H1 (cell line): ENCODE results near the gene NR2F2. TPM values are rescaled to one million over a fixed set of nuclear protein-coding genes. Genes with fewer than 3 reads are reported as not detected.

Source experiments
- CTCF ChIA-PET: fragments of 300-600 bp; sonication (Branson Sonifier 250); formaldehyde crosslinking; loops from one replicate; lab custom pipeline; 2021; ENCODE audit not compliant: partially characterized antibody; lab: Charles Lee
- POLR2A ChIA-PET: fragments of 300-600 bp; sonication (Branson Sonifier 250); formaldehyde crosslinking; loops from one replicate; lab custom pipeline; 2021; ENCODE audit warnings: inconsistent platforms; ENCODE audit not compliant: partially characterized antibody; lab: Charles Lee
- DNase-seq, 2 experiments: peaks; one replicate each; pipeline versions ENCODE4 v3.0.0 to v3.0.0-alpha.2; 2010 to 2022; ENCODE audit warnings: low spot score in 2 of 2, low read depth in 1 of 2, mixed read lengths in 1 of 2
- FAIRE-seq: peaks from 2 replicates; lab custom pipeline; 2011; peaks lifted over from hg19 to GRCh38; lab: Jason Lieb, UNC
- H2AFZ ChIP-seq: 2 replicates; pipeline ENCODE4 v1.8.1; 2012; ENCODE audit warnings: low read length, inconsistent platforms
- H2AK5ac ChIP-seq: 2 replicates; pipeline ENCODE4 v1.6.1; 2013; ENCODE audit warnings: low read depth, low read length
- H2BK120ac ChIP-seq: replicated peaks from 2 replicates; pipeline ENCODE3; 2013; ENCODE audit warnings: low read depth, low read length, inconsistent platforms
- H2BK12ac ChIP-seq: 2 replicates; pipeline ENCODE4 v1.6.1; 2013; ENCODE audit warnings: low read depth, low read length
- H2BK15ac ChIP-seq: 2 replicates; pipeline ENCODE4 v1.6.1; 2013; ENCODE audit warnings: low read length
- H2BK20ac ChIP-seq: 2 replicates; pipeline ENCODE4 v1.6.1; 2013; ENCODE audit warnings: low read length
- H2BK5ac ChIP-seq: 2 replicates; pipeline ENCODE4 v1.6.1; 2013; ENCODE audit warnings: low read depth, low read length
- H3K14ac ChIP-seq: 2 replicates; pipeline ENCODE4 v1.6.1; 2013; ENCODE audit warnings: inconsistent platforms; ENCODE audit not compliant: insufficient read length
- H3K18ac ChIP-seq: 2 replicates; pipeline ENCODE4 v1.6.1; 2013; ENCODE audit warnings: low read length; ENCODE audit errors: extremely low read depth
- H3K23ac ChIP-seq: 2 replicates; pipeline ENCODE4 v1.6.1; 2013; ENCODE audit warnings: inconsistent platforms; ENCODE audit not compliant: insufficient read length
- H3K23me2 ChIP-seq: 2 replicates; pipeline ENCODE4 v1.6.1; 2013; ENCODE audit warnings: low read depth, low read length
- H3K27ac ChIP-seq: 2 replicates; pipeline ENCODE4 v1.6.1; 2011; ENCODE audit warnings: low read depth, low read length, inconsistent platforms
- H3K27me3 ChIP-seq, 4 experiments: replicated peaks in 1 of 4; 1 replicate in 1 of 4; 2 replicates in 3 of 4; pipeline versions ENCODE4 v1.6.1 to v1.8.1; 2011 to 2013; ENCODE audit warnings: low read length in 3 of 4, mild to moderate bottlenecking in 3 of 4, inconsistent platforms in 2 of 4, mixed read lengths in 2 of 4, moderate library complexity in 1 of 4; ENCODE audit not compliant: control insufficient read depth in 3 of 4, insufficient read depth in 3 of 4; ENCODE audit errors: extremely low read depth in 1 of 4
- H3K36me3 ChIP-seq, 4 experiments: 2 replicates each; pipeline versions ENCODE4 v1.6.1 to v1.8.1; 2011 to 2013; ENCODE audit warnings: mild to moderate bottlenecking in 4 of 4, low read length in 3 of 4, moderate library complexity in 2 of 4, control low read depth in 1 of 4, inconsistent platforms in 1 of 4; ENCODE audit not compliant: insufficient read depth in 4 of 4, control insufficient read depth in 2 of 4
- H3K4ac ChIP-seq: replicated peaks from 2 replicates; pipeline ENCODE3; 2013; ENCODE audit warnings: low read length, low read depth, mixed read lengths, inconsistent platforms; ENCODE audit not compliant: insufficient read length
- H3K4me1 ChIP-seq, 4 experiments: replicated peaks in 1 of 4; 1 replicate in 1 of 4; 2 replicates in 3 of 4; pipeline versions ENCODE4 v1.6.1 to v1.8.1; 2011 to 2013; ENCODE audit warnings: low read length in 3 of 4, inconsistent platforms in 2 of 4, mixed read lengths in 1 of 4; ENCODE audit not compliant: insufficient read depth in 4 of 4, control insufficient read depth in 3 of 4
- H3K4me2 ChIP-seq, 2 experiments: 2 replicates each; pipeline versions ENCODE4 v1.6.1 to v1.8.1; 2011 to 2013; ENCODE audit warnings: low read depth in 2 of 2, low read length in 2 of 2, control low read depth in 1 of 2, inconsistent platforms in 1 of 2, mild to moderate bottlenecking in 1 of 2; ENCODE audit not compliant: insufficient read depth in 1 of 2
- H3K4me3 ChIP-seq, 4 experiments: fragments of 200-600, 300-600 bp in 1 of 4; sonication (generic), shearing (Covaris generic), sonication (Bioruptor Twin) in 1 of 4; 2 replicates each; pipeline versions ENCODE4 v1.5.1 to v1.8.1; 2011 to 2016; ENCODE audit warnings: low read length in 4 of 4, low read depth in 3 of 4, control low read depth in 2 of 4, inconsistent platforms in 2 of 4, mild to moderate bottlenecking in 2 of 4, mixed read lengths in 1 of 4, moderate library complexity in 1 of 4; ENCODE audit not compliant: insufficient read depth in 2 of 4; ENCODE audit errors: extremely low read depth in 1 of 4
- H3K56ac ChIP-seq: replicated peaks from 2 replicates; pipeline ENCODE3; 2013; ENCODE audit warnings: low read depth, mild to moderate bottlenecking, mixed read lengths, low read length, inconsistent platforms; ENCODE audit not compliant: insufficient read length
- H3K79me1 ChIP-seq: 2 replicates; pipeline ENCODE4 v1.6.1; 2013; ENCODE audit warnings: low read depth, low read length, control low read depth
- H3K79me2 ChIP-seq, 2 experiments: 2 replicates each; pipeline versions ENCODE4 v1.6.1 to v1.8.1; 2012 to 2013; ENCODE audit warnings: low read length in 2 of 2, mild to moderate bottlenecking in 2 of 2, inconsistent platforms in 1 of 2; ENCODE audit not compliant: insufficient read depth in 2 of 2, control insufficient read depth in 1 of 2
- H3K9ac ChIP-seq, 4 experiments: replicated peaks in 1 of 4; 1 replicate in 1 of 4; 2 replicates in 3 of 4; pipeline versions ENCODE4 v1.6.1 to v1.8.1; 2011 to 2013; ENCODE audit warnings: low read depth in 3 of 4, low read length in 3 of 4, control low read depth in 2 of 4, mild to moderate bottlenecking in 2 of 4, moderate library complexity in 2 of 4, inconsistent platforms in 1 of 4; ENCODE audit errors: extremely low read depth in 1 of 4
- H3K9me3 ChIP-seq, 2 experiments: 2 replicates each; pipeline versions ENCODE4 v1.6.1 to v1.8.1; 2012 to 2013; ENCODE audit warnings: mild to moderate bottlenecking in 2 of 2, moderate library complexity in 2 of 2, control low read depth in 1 of 2, inconsistent platforms in 1 of 2, low read depth in 1 of 2, low read length in 1 of 2, mixed read lengths in 1 of 2; ENCODE audit not compliant: insufficient read depth in 2 of 2
- H4K20me1 ChIP-seq, 2 experiments: replicated peaks in 1 of 2; 2 replicates each; pipeline versions ENCODE3 to v1.8.1; 2011 to 2013; ENCODE audit warnings: inconsistent platforms in 2 of 2, low read length in 2 of 2, mild to moderate bottlenecking in 1 of 2; ENCODE audit not compliant: insufficient read depth in 2 of 2, control insufficient read depth in 1 of 2
- H4K5ac ChIP-seq: 2 replicates; pipeline ENCODE4 v1.6.1; 2013; ENCODE audit warnings: low read length, low read depth, mixed read lengths, inconsistent platforms; ENCODE audit not compliant: insufficient read length
- H4K8ac ChIP-seq: 2 replicates; pipeline ENCODE4 v1.8.0; 2013; ENCODE audit warnings: mild to moderate bottlenecking, moderate library complexity, low read length, inconsistent platforms; ENCODE audit not compliant: insufficient read depth; ENCODE audit errors: extremely low read depth
- H4K91ac ChIP-seq: replicated peaks from 2 replicates; pipeline ENCODE3; 2013; ENCODE audit warnings: low read length, mixed read lengths, inconsistent platforms; ENCODE audit not compliant: insufficient read length
- BACH1 ChIP-seq: IDR thresholded peaks from 2 replicates; pipeline ENCODE4 v1.6.1; 2012; ENCODE audit warnings: low read length, improper control_type of control experiment
- TCF12 ChIP-seq: IDR thresholded peaks from 2 replicates; pipeline ENCODE4 v1.6.1; 2011; ENCODE audit warnings: low read depth, mild to moderate bottlenecking, low read length
- WGBS, 2 experiments: shearing (Covaris generic) in 1 of 2; methylation state at CpG; one replicate each; pipeline versions ENCODE4 v1.1.6 to v1.1.7; 2013 to 2015; ENCODE audit warnings: low lambda C conversion rate in 2 of 2, mixed read lengths in 2 of 2, inconsistent platforms in 1 of 2, low coverage in 1 of 2, missing lambda C conversion rate in 1 of 2; ENCODE audit not compliant: insufficient replicate concordance in 2 of 2, insufficient coverage in 1 of 2, insufficient read length in 1 of 2; ENCODE audit errors: extremely low coverage in 1 of 2, missing lambda C conversion rate in 1 of 2; 5-methylcytosine and 5-hydroxymethylcytosine counted together
- polyA plus RNA-seq, 7 experiments: library from polyadenylated mRNA; depleted of rRNA in 3 of 7; stranded (reverse) in 5 of 7; unstranded in 2 of 7; fragments of >200 nt in 5 of 7; fragments of 200-250 nt in 2 of 7; gene quantifications; 1 replicate in 5 of 7; 2 replicates in 1 of 7; 4 replicates in 1 of 7; pipeline versions ENCODE4 v1.2.1 to v1.2.3, GENCODE V29; 2011 to 2013; ENCODE audit warnings: missing spikeins in 2 of 7, mixed read lengths in 2 of 7
- total RNA-seq: library from RNA; stranded (reverse); fragmentation: NEBNext Ultra II Directional; extraction: Animal tissue kit (Norgen Biotek cat#: 25700); gene quantifications from 2 replicates; pipeline ENCODE4 v1.2.1, GENCODE V29; 2021

NR2F2 gene
- total and polyA plus RNA-seq, 2 of the 8 experiments (the other 6 are each of a cell fraction or from before 2014, with no cell fraction given) = 0.03 TPM; not detected in 1

GRCh38 chr15:96324940-96325540, 5.5 kb upstream of the NR2F2 start:
- no peak overlapping the region for H2AFZ ChIP-seq
- DNase-seq (no peak), FAIRE-seq (no peak)
- no peak overlapping the region for H2BK120ac ChIP-seq
- no peak overlapping the region for H3K14ac ChIP-seq
- no peak overlapping the region for H3K23ac ChIP-seq
- H3K18ac ChIP-seq = peak overlapping the region; percentile 0; the same call in 1 of the 2 replicates
- no peak overlapping the region for H3K4ac ChIP-seq
- H3K79me1 ChIP-seq = no peaks in the 10 kb centered on the region
- no peak overlapping the region for H2BK15ac ChIP-seq
- no peak overlapping the region for H3K56ac ChIP-seq
- no peak overlapping the region for H2BK5ac ChIP-seq
- no peak overlapping the region for H4K8ac ChIP-seq
- H3K4me1 ChIP-seq = peaks cover 10 to 42% (median 17%) of the 10 kb centered on the region in 4 experiments
- H3K9me3 ChIP-seq = no peaks in the 10 kb centered on the region
- no peak overlapping the region for H2BK20ac ChIP-seq
- no peaks in the 10 kb centered on the region for H3K79me2 ChIP-seq
- no peak overlapping the region for H3K4me3 ChIP-seq
- no peak overlapping the region for H4K5ac ChIP-seq
- no peak overlapping the region for H3K9ac ChIP-seq
- no peak overlapping the region for H2AK5ac ChIP-seq
- TF ChIP-seq TCF12 (0 out of 2 replicates have a peak, but pooled peaks have one; percentile 1), BACH1 (no peak)
- ChIA-PET CTCF (interaction anchor here (2.9 to 3.8 kb wide), 2 partner anchors 11 to 29 kb away, joined by 21 to 24 read pairs; no protein-coding TSS in a partner anchor), POLR2A (no interaction called here)
- peak overlapping the region in 1 of 2 experiments; percentile 55; a peak in 1 of 4 replicates for H3K4me2 ChIP-seq
- H3K27ac ChIP-seq = no peak overlapping the region
- H2BK12ac ChIP-seq = no peak overlapping the region
- H3K36me3 ChIP-seq = no peaks in the 10 kb centered on the region
- peaks cover 0 to 7% of the 10 kb centered on the region in 2 experiments for H4K20me1 ChIP-seq
- no peak overlapping the region for H4K91ac ChIP-seq
- H3K27me3 ChIP-seq = peaks cover 72 to 99% (median 92%) of the 10 kb centered on the region in 4 experiments
- 18 to 100% methylated on average over 1 to 6 of the region's 6 CpGs for WGBS, 2 experiments
- H3K23me2 ChIP-seq = peaks cover 4% of the 10 kb centered on the region; the same call in 1 of the 2 replicates
